GM19035 (cell line): ENCODE data around the gene APLF.
A peak's percentile ranks its signal among the peaks of the same experiment; 100 is the strongest.
"Not testable (repeated sequence)": the region's sequence is repeated elsewhere in the genome, so short reads cannot be mapped to it uniquely, and the experiment has no call there.

ENCODE experiments used
- ATAC-seq: cut with Tn5 transposase; IDR thresholded peaks from one replicate; pipeline ENCODE4 v1.9.1; 2021; ENCODE audit not compliant: unreplicated experiment

APLF gene

GRCh38 chr2:68569604-68570003 is 102.2 kb downstream of the APLF start:
- ATAC-seq = no peak

- not testable (repeated sequence) for ATAC-seq
Measured at GRCh38 chr2:68570434-68570833, 103.0 kb downstream of the APLF start.

- no peak for ATAC-seq
Measured at GRCh38 chr2:68574202-68574791, 106.9 kb downstream of the APLF start.

- ATAC-seq = no peak
Measured at GRCh38 chr2:68577183-68577582, 109.8 kb downstream of the APLF start.

- no peak for ATAC-seq
Measured at GRCh38 chr2:68579689-68580088, 112.3 kb downstream of the APLF start.

- no peak for ATAC-seq
Measured at GRCh38 chr2:68588589-68588988, 121.2 kb downstream of the APLF start.

- ATAC-seq = no peak
Measured at GRCh38 chr2:68589963-68590362, 122.6 kb downstream of the APLF start.

GRCh38 chr2:68590702-68591101 is 123.3 kb downstream of the APLF start:
- no peak for ATAC-seq

GRCh38 chr2:68591225-68591624 is 123.8 kb downstream of the APLF start:
- ATAC-seq = no peak

- no peak for ATAC-seq
Measured at GRCh38 chr2:68594041-68594440, 126.7 kb downstream of the APLF start.

GRCh38 chr2:68594674-68595492 is 127.5 kb downstream of the APLF start:
- peak; percentile 88 for ATAC-seq

- ATAC-seq = not testable (repeated sequence)
Measured at GRCh38 chr2:68595493-68595785, 128.1 kb downstream of the APLF start.

GRCh38 chr2:68600495-68600894 is 133.1 kb downstream of the APLF start:
- ATAC-seq = not testable (repeated sequence)

- no peak for ATAC-seq
Measured at GRCh38 chr2:68603059-68603458, 135.7 kb downstream of the APLF start.

GRCh38 chr2:68604077-68604476 is 136.7 kb downstream of the APLF start:
- ATAC-seq = no peak

- ATAC-seq = no peak
Measured at GRCh38 chr2:68605939-68606338, 138.6 kb downstream of the APLF start.

GRCh38 chr2:68606759-68607158 is 139.4 kb downstream of the APLF start:
- no peak for ATAC-seq

GRCh38 chr2:68607837-68608236 is 140.5 kb downstream of the APLF start:
- ATAC-seq = no peak

GRCh38 chr2:68612765-68613519 is 145.6 kb downstream of the APLF start:
- ATAC-seq = no peak

- ATAC-seq = no peak
Measured at GRCh38 chr2:68620772-68621171, 153.4 kb downstream of the APLF start.

GRCh38 chr2:68623820-68624219 is 156.4 kb downstream of the APLF start:
- no peak for ATAC-seq

- no peak for ATAC-seq
Measured at GRCh38 chr2:68627615-68628014, 160.2 kb downstream of the APLF start.
